Eye (tissue), 1 donor: ENCODE results near the gene KPTN.

ENCODE experiments used
- DNase-seq: peaks from one replicate; pipeline ENCODE4 v3.0.0-alpha.2; 2015

The KPTN gene

GRCh38 chr19:47483800-47484690 is at the start of gene KPTN:
Gene KPTN, minus strand, starts transcription at chr19:47484219. Its CDS starts 59 bp downstream, at chr19:47484160.
- peak; percentile 96 for DNase-seq

- no peak for DNase-seq
Observed at GRCh38 chr19:47531640-47532387, 47.8 kb upstream of the KPTN start.

GRCh38 chr19:47529018-47529742 is 45.2 kb upstream of the KPTN start:
- DNase-seq, result no peak

- DNase-seq, result no peak
Observed at GRCh38 chr19:47526798-47527197, 42.8 kb upstream of the KPTN start.

- peak; percentile 31 for DNase-seq
Observed at GRCh38 chr19:47523473-47523872, 39.5 kb upstream of the KPTN start.

GRCh38 chr19:47521473-47522180 is 37.6 kb upstream of the KPTN start:
- no peak for DNase-seq

- no peak for DNase-seq
Observed at GRCh38 chr19:47520839-47521238, 36.8 kb upstream of the KPTN start.

GRCh38 chr19:47520343-47520806 is 36.4 kb upstream of the KPTN start:
- no peak for DNase-seq

GRCh38 chr19:47518854-47519253 is 34.8 kb upstream of the KPTN start:
- no peak for DNase-seq

- no peak for DNase-seq
Observed at GRCh38 chr19:47518139-47518538, 34.1 kb upstream of the KPTN start.

GRCh38 chr19:47514869-47515588 is 31.0 kb upstream of the KPTN start, which contains the start of gene NAPA:
Gene NAPA, minus strand, starts transcription at chr19:47515063. Its CDS starts 123 bp downstream, at chr19:47514940.
- peak; percentile 100 for DNase-seq

- DNase-seq, result no peak
Observed at GRCh38 chr19:47514151-47514868, 30.3 kb upstream of the KPTN start.

- DNase-seq, result no peak
Observed at GRCh38 chr19:47512948-47513319, 28.9 kb upstream of the KPTN start.

- DNase-seq, result no peak
Observed at GRCh38 chr19:47512183-47512947, 28.3 kb upstream of the KPTN start.

- DNase-seq, result peak; percentile 35
Observed at GRCh38 chr19:47511681-47512080, 27.7 kb upstream of the KPTN start.

- no peak for DNase-seq
Observed at GRCh38 chr19:47511128-47511517, 27.1 kb upstream of the KPTN start.

- DNase-seq, result no peak
Observed at GRCh38 chr19:47510516-47511127, 26.6 kb upstream of the KPTN start.

- no peak for DNase-seq
Observed at GRCh38 chr19:47509973-47510372, 26.0 kb upstream of the KPTN start.

GRCh38 chr19:47509170-47509847 is 25.3 kb upstream of the KPTN start:
- DNase-seq, result no peak
